ENCODE data around the gene SCNN1B. TPM values are rescaled to one million over a fixed set of nuclear protein-coding genes. Genes with fewer than 3 reads are reported as not detected.
A peak's percentile ranks its signal among the peaks of the same experiment; 100 is the strongest.
"Not testable (repeated sequence)": the region's sequence is repeated elsewhere in the genome, so short reads cannot be mapped to it uniquely, and the experiment has no call there.

SCNN1B gene
- total RNA-seq, 2 donors from 2014 or later: 4.7 TPM; not detected in 1

GRCh38 chr16:23389201-23389600 lies 87.1 kb downstream of the SCNN1B start:
- Histone ChIP-seq H3K9me3 (no peaks in the 10 kb centered on the region), H3K4me3 (no peak overlapping the region), H3K27me3 (no peaks in the 10 kb centered on the region), H3K27ac (no peak overlapping the region), H3K36me3 (replicated peaks in 1 of 2; ENCODE audit: insufficient read depth in 1 of 2, low read depth in 2 of 2) (peaks cover 6 to 9% of the 10 kb centered on the region in 2 donors), H3K4me1 (no peaks in the 10 kb centered on the region)
- TF ChIP-seq CTCF (IDR thresholded peaks at IDR 0.05): no peak
- TF ChIP-seq POLR2A (IDR thresholded peaks at IDR 0.05): no peak
- 93 to 94% methylated on average over 5 of the region's 5 CpGs for WGBS, 2 donors
- ATAC-seq (no peak), DNase-seq (no peak)
- intact Hi-C loops (cut with DNase I): no loop called here

- H3K27ac ChIP-seq; H3K36me3 ChIP-seq (replicated peaks in 1 of 2; ENCODE audit: insufficient read depth in 1 of 2, low read depth in 2 of 2); DNase-seq: not testable (repeated sequence)
Measured at GRCh38 chr16:23389936-23390335, 87.8 kb downstream of the SCNN1B start.

GRCh38 chr16:23391381-23392222 lies 89.5 kb downstream of the SCNN1B start:
- Histone ChIP-seq H3K9me3 (no peaks in the 10 kb centered on the region), H3K27me3 (no peaks in the 10 kb centered on the region), H3K36me3 (replicated peaks in 1 of 2; ENCODE audit: insufficient read depth in 1 of 2, low read depth in 2 of 2) (peaks cover 6 to 9% of the 10 kb centered on the region in 2 donors), H3K27ac (no peak overlapping the region), H3K4me1 (no peaks in the 10 kb centered on the region), H3K4me3 (no peak overlapping the region)
- no peak for DNase-seq
- intact Hi-C loops (cut with DNase I): no loop called here
- no peak for ATAC-seq
- WGBS, 2 donors: 88 to 94% methylated on average over 13 to 16 of the region's 17 CpGs
- no peak for TF ChIP-seq CTCF (IDR thresholded peaks at IDR 0.05)
- no peak for TF ChIP-seq POLR2A (IDR thresholded peaks at IDR 0.05)

More at GRCh38 chr16:23389936-23390335, 87.8 kb downstream of the SCNN1B start:
- H3K4me3 ChIP-seq; intact Hi-C loops (cut with DNase I); H3K4me1 ChIP-seq; H3K9me3 ChIP-seq; H3K27me3 ChIP-seq; ATAC-seq: not testable (repeated sequence)
- 92 to 97% methylated on average over 8 of the region's 8 CpGs for WGBS, 2 donors

- no peaks in the 10 kb centered on the region for H3K27me3 ChIP-seq
- 92 to 96% methylated on average over 6 of the region's 6 CpGs for WGBS, 2 donors
- H3K4me3 ChIP-seq: no peak overlapping the region
- peak overlapping the region in 2 of 4 donors; percentile 52 to 67 for H3K27ac ChIP-seq
- no peak for ATAC-seq
- no peaks in the 10 kb centered on the region for H3K4me1 ChIP-seq
- DNase-seq: no peak
- intact Hi-C loops (cut with DNase I): no loop called here
- H3K36me3 ChIP-seq (replicated peaks in 1 of 2; ENCODE audit: insufficient read depth in 1 of 2, low read depth in 2 of 2): peaks cover 6 to 9% of the 10 kb centered on the region in 2 donors
- TF ChIP-seq CTCF (IDR thresholded peaks at IDR 0.05) (no peak), POLR2A (IDR thresholded peaks at IDR 0.05) (no peak)
- no peaks in the 10 kb centered on the region for H3K9me3 ChIP-seq
Measured at GRCh38 chr16:23392223-23392600, 90.1 kb downstream of the SCNN1B start.

- H3K36me3 ChIP-seq (replicated peaks in 1 of 2; ENCODE audit: insufficient read depth in 1 of 2, low read depth in 2 of 2): peaks cover 6 to 9% of the 10 kb centered on the region in 2 donors
Measured at GRCh38 chr16:23394141-23394831, 92.2 kb downstream of the SCNN1B start.

More at GRCh38 chr16:23394141-23394831, 92.2 kb downstream of the SCNN1B start:
- TF ChIP-seq CTCF (IDR thresholded peaks at IDR 0.05) (no peak), POLR2A (IDR thresholded peaks at IDR 0.05) (no peak)
- Histone ChIP-seq H3K4me3 (no peak overlapping the region), H3K4me1 (peaks cover under 1% of the 10 kb centered on the region), H3K9me3 (no peaks in the 10 kb centered on the region), H3K27ac (peak overlapping the region in 1 of 4 donors; percentile 67), H3K27me3 (no peaks in the 10 kb centered on the region)
- no peak for DNase-seq
- no peak for ATAC-seq
- 79 to 84% methylated on average over 4 of the region's 4 CpGs for WGBS, 2 donors
- intact Hi-C loops (cut with DNase I): no loop called here

All from body of pancreas (tissue), 4 donors.